NCI-H345 treated with DMSO at 0.1 percent for 48 hours (cell line): ENCODE measurements around the gene TACC3.

Experiments used
- DNase-seq: peaks from one replicate; lab custom pipeline; 2025; ENCODE audit not compliant: unreplicated experiment; lab: John Stamatoyannopoulos, UW

TACC3 gene

DNA sequence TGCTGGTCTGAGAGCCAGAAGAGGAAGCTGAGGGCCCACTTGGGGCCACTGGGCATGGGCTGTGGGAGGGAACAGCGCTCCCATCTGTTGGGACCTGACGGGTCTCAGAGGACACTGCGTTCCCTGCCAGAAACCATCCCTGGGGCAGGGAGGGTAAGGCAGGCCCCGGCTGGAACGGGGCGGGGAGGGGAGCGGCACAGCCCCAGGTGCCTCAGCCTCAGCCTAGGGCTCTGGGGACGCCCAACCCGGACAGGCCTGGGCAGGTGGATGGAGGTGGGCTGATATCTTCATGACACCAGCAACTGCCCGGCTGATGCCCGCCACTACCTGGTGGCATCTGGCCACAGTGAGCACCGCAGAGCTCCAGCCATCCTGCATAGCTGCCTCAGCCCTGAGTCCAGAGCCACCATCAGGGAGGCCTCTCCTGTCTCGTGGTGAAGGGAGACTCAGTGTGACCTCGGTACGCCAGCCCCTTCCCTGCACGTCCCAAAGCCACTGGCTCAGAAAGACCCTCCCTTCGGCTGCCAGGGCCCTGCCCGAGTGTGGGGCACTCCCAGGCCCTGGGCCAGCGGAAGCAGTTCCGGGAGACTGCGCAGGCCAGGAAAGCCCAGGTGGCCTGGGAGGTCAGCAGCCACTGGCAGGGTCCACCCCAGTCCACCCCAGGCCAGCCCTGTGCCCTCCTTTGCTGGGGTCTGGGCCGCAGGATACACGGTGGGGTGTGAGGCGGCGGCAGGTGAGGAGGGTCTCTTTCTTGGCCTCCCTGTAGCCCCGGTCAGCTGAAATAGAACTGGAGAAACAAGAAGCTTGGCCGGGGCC is 37.2 kb downstream of the TACC3 start:
- DNase-seq, result no peak

GRCh38 chr4:1759170-1759817 is 38.0 kb downstream of the TACC3 start:
- DNase-seq, result no peak

DNA sequence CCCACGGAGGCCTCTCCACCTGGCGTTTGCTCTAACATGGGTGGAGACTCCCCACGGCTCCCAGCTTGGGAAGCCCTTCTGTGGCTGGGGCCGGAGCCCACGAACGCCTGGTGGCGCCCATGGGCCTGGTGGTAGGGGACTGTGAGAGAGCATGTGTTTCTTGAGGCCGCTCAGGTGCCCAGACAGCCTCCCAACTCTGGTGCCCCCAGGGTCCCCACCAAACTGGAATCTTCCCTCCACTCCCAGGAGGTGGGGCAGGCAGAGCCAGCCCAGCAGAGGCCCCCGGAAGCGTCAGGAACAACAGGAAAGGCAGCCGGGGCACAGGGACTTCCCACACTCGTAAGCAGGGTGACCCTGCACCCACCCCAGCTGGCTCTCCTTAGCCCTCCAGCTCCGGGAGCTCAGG is 38.5 kb downstream of the TACC3 start:
- no peak for DNase-seq

GRCh38 chr4:1760521-1761071 is 39.3 kb downstream of the TACC3 start:
- DNase-seq, result no peak

DNA sequence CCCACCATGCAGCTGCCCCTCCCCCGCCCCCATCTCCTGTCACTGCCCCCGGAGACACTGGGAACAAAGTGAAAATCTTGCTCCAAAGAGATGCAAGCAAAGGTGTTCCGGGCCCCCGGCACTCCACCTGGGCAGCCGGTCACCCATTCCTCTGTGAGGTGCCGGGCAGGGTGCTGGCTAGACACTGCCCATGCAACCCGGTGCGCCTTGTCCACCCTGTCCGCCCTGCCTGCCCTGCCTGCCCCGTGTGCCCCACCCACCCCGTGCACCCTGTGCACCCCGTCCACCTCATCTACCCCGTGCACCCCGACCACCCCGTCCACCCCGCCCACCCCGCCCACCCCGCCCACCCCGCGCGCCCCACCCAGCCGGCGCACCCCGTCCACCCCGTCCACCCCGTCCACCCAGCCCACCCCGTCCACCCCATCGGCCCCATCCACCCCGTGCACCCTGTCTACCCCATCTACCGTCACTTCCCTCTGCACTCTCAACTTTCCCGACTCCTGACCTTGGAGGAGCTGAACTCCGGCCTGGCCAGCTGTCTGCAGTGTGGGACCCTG is 39.9 kb downstream of the TACC3 start:
- DNase-seq, result no peak

DNA sequence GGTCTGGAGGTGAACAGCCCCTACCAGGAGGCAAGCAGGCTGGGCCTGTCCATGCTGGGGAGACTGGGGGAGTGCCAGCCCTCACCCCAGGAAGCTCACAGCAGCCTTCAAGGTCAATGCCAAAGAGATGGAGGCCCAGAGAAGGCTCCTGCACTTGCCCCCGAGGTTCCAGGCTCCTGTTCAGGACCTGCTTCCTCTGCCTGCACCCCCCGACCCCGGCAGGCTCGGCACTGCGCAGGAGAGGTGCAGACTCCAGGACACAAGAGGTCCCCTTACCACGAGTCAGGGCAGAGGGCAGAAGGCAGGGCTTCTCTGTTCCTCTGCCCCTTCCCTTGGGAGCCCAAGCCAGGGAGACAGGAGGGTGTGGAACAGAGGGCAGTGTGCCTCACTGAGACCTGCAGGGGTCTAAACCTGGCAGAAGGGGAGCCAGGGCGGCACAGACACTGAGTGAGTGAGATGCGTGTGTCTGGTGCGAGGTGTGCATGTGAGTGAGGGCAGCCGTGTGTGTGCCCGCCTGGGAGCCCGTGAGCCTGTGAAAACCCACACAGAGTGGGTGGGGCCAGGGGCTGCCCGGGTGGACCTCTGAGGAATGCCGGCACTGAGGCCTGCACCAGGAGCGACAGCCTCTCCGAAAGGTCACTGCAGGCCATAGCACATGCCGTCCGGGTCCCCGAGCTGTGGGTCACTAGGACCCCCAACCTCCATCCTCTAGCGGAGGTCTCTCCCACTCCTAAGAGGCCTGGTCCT is 41.1 kb downstream of the TACC3 start:
- DNase-seq, result no peak

DNA sequence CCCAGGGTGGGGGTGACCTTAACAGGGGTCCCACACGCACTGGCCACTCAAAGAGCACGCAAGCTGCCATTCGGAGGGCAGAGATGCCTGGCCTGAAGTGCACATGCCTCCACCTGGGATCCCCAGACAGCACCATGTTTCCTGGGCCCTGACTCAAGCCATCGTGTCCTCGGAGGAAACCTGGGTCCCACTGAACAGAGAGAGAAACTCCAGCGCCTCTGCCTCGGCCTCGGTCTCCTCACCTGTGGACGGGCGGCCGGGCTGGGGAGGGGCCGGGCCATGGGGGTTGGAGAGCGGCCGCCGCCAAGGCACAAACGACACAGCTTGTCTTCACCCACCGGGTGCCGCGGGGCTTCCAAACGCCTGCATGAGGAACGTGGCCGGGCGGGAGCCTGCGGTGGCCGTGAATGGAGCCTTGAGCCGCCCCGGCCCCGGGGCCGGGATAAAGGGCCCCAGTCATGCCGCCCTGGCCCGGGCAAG is 41.8 kb downstream of the TACC3 start:
- DNase-seq, result no peak

DNA sequence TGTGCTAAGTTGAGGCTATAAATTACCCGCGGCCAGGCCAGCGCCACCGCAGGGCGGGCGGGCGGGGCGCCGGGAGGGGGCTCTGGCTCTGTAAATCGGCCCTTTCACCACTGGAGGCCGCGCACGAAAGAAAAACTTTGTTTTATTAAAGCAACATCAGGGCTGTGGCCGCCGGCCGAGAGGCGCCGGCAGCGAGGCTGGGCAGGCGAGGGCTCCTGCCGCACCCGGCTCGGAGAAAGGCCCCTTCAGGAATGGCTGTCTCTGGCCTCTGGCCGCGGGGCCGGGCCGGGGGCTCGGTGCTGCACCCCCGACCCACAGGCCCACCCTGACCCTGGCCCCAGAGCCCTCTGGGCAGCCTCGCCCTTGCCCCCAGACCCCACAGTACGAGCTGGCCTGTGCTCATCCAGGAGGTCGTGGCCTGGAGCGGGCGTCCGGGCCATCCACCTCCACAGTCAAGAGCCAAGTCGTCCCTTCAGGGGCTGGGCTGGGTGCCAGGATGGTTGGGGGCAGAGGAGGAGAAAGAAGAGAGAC is 42.3 kb downstream of the TACC3 start:
- DNase-seq, result no peak

GRCh38 chr4:1764670-1765069 is 43.3 kb downstream of the TACC3 start:
- no peak for DNase-seq

DNA sequence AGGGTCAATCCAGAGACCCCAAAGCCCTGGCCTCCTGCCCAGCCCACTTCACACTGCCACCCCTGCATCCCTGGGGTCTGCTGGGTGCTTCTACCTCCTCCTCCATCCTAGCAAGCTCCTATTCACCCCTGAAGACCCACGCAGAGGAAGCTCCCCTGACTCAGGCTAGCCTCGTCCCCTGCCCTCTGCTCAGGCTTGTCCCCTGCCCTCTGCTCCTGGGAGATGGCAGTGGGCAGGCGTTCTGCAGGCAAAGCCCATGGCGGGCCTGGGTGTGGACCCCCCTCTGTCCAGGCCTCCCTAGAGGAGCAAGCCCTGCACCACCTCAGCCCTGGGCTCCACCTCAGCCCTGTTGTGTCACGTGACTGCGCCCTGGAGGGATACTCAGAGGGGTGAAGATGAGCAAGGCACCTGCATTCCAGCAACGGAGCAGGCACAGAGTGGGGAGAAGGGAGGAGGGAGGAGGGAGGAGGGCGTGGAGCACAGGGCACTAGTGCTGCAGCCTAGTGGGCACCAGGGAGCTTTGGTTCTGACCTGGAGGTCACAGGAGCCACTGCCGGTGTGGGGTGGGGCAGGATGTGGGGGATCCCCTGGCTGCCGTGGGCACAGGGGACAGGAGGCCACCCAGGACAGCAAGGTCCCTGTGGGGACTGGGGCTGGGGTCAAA is 44.2 kb downstream of the TACC3 start:
- no peak for DNase-seq

- DNase-seq, result no peak
Measured at GRCh38 chr4:1766106-1767060, 45.1 kb downstream of the TACC3 start.

- DNase-seq, result no peak
Measured at GRCh38 chr4:1767061-1767769, 45.9 kb downstream of the TACC3 start.

DNA sequence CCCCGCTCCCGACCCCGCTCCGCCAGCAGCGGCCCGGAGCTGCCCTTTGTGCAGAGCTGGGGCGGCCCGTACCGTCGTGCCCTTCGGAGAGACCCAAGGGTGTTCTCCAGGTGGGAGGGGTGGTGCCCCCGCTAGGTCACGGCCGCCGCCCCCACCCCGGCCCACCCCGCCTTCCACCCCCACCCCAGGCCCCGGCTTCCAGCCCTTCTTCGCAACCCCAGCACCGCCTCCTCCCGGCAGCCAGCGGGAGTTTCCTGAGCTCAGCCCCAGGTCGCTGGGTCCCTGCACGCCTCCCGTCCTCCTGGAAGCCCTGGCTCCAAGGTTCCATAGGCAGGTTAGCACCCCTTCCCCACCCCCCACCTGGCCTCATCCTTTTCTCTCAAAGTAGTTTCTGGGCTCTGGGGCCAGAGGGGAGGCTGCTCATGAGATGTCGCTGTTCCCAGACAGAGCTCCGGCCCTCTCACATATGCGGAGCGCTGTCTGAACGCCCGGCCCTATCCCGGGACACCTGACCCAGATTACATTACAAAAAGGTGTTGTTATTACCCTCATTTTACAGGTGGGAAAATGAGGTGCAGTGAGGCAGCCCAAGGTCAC is 46.5 kb downstream of the TACC3 start:
- DNase-seq, result no peak

DNA sequence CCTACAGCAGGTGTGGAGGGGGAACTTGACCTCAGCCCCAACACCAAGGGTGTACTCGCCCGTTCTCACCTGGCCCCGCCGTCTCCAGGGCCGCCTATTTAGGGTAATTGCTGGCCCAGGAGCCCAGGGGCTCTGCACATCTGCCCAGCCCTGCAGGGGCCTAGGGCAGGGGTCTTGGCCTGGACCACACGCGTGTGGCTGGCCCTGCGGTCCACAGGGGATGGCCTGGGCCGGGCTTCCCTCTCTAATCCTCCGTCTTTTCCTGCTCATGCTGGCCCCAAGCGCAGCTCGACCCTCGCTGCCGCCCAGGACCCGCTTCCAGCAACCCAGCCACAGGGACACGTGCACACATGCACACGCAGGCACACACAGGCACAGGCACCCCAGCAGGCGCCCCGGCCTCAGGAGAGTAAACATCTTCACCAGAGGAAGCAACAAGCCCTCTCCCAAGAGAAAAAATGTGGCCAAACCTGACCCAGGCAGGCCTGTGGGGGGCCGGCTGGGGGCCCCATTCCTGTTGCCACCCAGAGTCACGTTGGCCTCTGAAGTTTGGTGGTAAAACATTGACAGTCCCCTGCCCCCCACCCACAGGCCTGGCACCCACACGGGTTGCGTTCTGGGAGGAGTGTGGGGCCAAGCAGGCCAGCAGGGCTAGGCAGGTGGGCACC is 47.2 kb downstream of the TACC3 start:
- DNase-seq, result no peak

DNA sequence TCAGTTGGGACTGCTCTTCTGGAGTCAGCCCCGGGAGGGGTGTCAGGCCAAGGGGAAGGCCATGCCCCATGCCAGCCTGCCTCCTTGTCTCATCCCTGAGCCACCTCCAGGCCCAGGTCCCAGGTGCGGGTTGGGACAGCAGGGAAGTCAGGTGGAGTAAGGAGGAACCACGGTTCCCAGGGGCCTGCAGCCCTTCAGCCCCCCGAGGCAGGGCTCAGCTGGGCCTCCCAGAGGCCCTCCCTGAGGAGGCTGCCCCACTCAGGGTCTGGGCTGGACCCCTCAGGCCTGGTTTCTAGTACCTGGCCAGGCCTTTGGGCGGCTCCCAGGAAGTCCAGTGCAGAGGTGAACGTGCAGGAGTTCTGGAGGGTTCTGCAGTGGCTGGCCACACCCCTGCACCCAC is 48.4 kb downstream of the TACC3 start:
- DNase-seq, result no peak

DNA sequence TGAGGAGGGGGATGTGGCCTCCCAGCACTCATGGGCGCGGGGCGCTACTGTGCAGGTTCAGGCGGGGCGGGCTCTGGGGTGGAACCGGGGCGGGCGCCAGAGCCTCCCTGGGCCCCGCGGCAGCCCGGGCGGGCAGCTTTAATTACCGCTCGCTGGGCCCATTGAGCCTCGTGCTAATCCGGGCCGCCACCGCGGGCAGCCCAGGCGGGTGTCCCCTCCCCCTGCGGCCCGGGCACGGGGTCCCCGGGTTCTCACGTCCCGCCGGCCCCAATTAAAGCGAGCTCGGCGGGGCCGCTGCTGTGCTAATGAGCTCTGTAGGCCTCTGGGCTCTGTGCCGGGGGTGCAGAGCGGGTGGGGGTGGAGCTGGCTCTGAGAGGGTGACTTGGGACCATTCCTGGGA is 48.9 kb downstream of the TACC3 start:
- no peak for DNase-seq

GRCh38 chr4:1770791-1771231 is 49.5 kb downstream of the TACC3 start:
- no peak for DNase-seq
